Trophoblast cell (in vitro differentiated cells and primary cell): ENCODE data around the gene SART1.

Experiments
- DNase-seq, 2 donors: peaks; one replicate each; pipeline ENCODE4 v3.0.0-alpha.2; 2016
- H2AFZ ChIP-seq: 2 replicates; pipeline ENCODE4 v1.6.1; 2013; ENCODE audit warnings: low read length, moderate library complexity, mild to moderate bottlenecking; ENCODE audit not compliant: insufficient read depth, poor library complexity
- H2AK5ac ChIP-seq: 2 replicates; pipeline ENCODE4 v1.6.1; 2013; ENCODE audit warnings: mild to moderate bottlenecking, low read length
- H2BK120ac ChIP-seq: 2 replicates; pipeline ENCODE4 v1.6.1; 2013; ENCODE audit warnings: low read length, mild to moderate bottlenecking, moderate library complexity; ENCODE audit not compliant: insufficient read depth, poor library complexity
- H2BK12ac ChIP-seq: 2 replicates; pipeline ENCODE4 v1.6.1; 2013; ENCODE audit warnings: mild to moderate bottlenecking, low read length, moderate library complexity
- H2BK5ac ChIP-seq: 2 replicates; pipeline ENCODE4 v1.6.1; 2013; ENCODE audit warnings: low read length, low read depth, moderate library complexity, mild to moderate bottlenecking; ENCODE audit not compliant: poor library complexity
- H3K14ac ChIP-seq: 2 replicates; pipeline ENCODE4 v1.6.1; 2013; ENCODE audit warnings: mild to moderate bottlenecking, low read length
- H3K18ac ChIP-seq: 2 replicates; pipeline ENCODE4 v1.6.1; 2013; ENCODE audit warnings: mild to moderate bottlenecking, low read length
- H3K23ac ChIP-seq: 2 replicates; pipeline ENCODE4 v1.6.1; 2013; ENCODE audit warnings: low read length
- H3K27ac ChIP-seq: 2 replicates; pipeline ENCODE4 v1.5.1; 2013; ENCODE audit warnings: low read depth, mild to moderate bottlenecking, inconsistent platforms, low read length, moderate library complexity
- H3K27me3 ChIP-seq: 2 replicates; pipeline ENCODE4 v1.6.1; 2013; ENCODE audit warnings: inconsistent platforms, mild to moderate bottlenecking, low read length, moderate library complexity; ENCODE audit not compliant: insufficient read depth
- H3K36me3 ChIP-seq, 2 experiments: 1 replicate in 1 of 2; 2 replicates in 1 of 2; pipeline ENCODE4 v1.6.1; 2013; ENCODE audit warnings: low read length in 2 of 2, mild to moderate bottlenecking in 2 of 2, moderate library complexity in 1 of 2; ENCODE audit not compliant: insufficient read depth in 2 of 2, control insufficient read depth in 1 of 2
- H3K4ac ChIP-seq: 2 replicates; pipeline ENCODE4 v1.6.1; 2013; ENCODE audit warnings: low read depth, mild to moderate bottlenecking, low read length, moderate library complexity
- H3K4me1 ChIP-seq, 2 experiments: 1 replicate in 1 of 2; 2 replicates in 1 of 2; pipeline ENCODE4 v1.6.1; 2013; ENCODE audit warnings: low read length in 2 of 2, mild to moderate bottlenecking in 2 of 2, moderate library complexity in 1 of 2; ENCODE audit not compliant: insufficient read depth in 2 of 2, control insufficient read depth in 1 of 2
- H3K4me2 ChIP-seq: 2 replicates; pipeline ENCODE4 v1.6.1; 2013; ENCODE audit warnings: inconsistent platforms, mild to moderate bottlenecking, low read length, moderate library complexity
- H3K4me3 ChIP-seq: 2 replicates; pipeline ENCODE4 v1.5.1; 2013; ENCODE audit warnings: mild to moderate bottlenecking, low read depth, low read length, inconsistent platforms
- H3K79me1 ChIP-seq: one replicate; pipeline ENCODE4 v1.6.1; 2013; ENCODE audit warnings: low read length
- H3K79me2 ChIP-seq: 2 replicates; pipeline ENCODE4 v1.6.1; 2013; ENCODE audit warnings: low read length, mild to moderate bottlenecking; ENCODE audit not compliant: control insufficient read depth, insufficient read depth, poor library complexity
- H3K9ac ChIP-seq: 2 replicates; pipeline ENCODE4 v1.6.1; 2013; ENCODE audit warnings: mild to moderate bottlenecking, low read length
- H3K9me3 ChIP-seq: 2 replicates; pipeline ENCODE4 v1.6.1; 2013; ENCODE audit warnings: low read depth, mild to moderate bottlenecking, control low read depth, inconsistent platforms, low read length; ENCODE audit not compliant: insufficient read depth
- H4K12ac ChIP-seq: 2 replicates; pipeline ENCODE4 v1.6.1; 2013; ENCODE audit warnings: low read depth, mild to moderate bottlenecking, low read length, moderate library complexity
- H4K8ac ChIP-seq: 2 replicates; pipeline ENCODE4 v1.6.1; 2013; ENCODE audit warnings: low read depth, mild to moderate bottlenecking, low read length, moderate library complexity
- H4K91ac ChIP-seq: one replicate; pipeline ENCODE4 v1.6.1; 2013; ENCODE audit warnings: low read depth, mild to moderate bottlenecking, low read length, moderate library complexity
- WGBS: extraction: QIAGEN DNeasy Blood & Tissue Kit; methylation state at CpG from one replicate; pipeline ENCODE4 v1.1.7; 2013; ENCODE audit warnings: missing lambda C conversion rate; ENCODE audit not compliant: insufficient read length, insufficient coverage; ENCODE audit errors: extremely low coverage; 5-methylcytosine and 5-hydroxymethylcytosine counted together

Gene SART1

DNA sequence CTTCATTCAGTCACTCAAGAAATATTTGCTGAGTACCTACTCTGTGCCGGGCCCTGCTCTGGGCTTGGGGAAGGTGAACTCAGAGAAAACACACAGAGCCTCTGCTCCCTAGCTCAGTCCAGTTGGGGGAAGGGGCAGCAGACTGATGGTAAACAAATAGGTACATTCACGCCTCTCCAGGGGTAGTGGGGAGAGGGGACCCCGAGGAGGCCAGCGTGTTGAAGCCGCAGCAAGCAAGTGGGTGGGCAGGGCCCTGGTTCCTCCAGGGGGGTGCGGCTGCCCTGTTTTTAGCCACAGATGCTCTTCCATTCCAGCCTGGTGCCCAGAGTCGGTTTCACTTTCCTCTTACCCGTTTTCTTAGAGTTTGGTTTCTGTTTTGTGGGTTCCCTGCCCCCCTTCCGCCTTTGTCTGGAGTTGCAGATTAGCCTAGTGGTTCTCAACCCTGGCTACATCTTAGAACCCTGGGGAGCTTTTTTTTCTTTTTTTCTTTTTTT lies 33.6 kb upstream of the SART1 start:
- H2BK5ac ChIP-seq, result no peak overlapping the region
- no peaks in the 10 kb centered on the region for H3K79me2 ChIP-seq
- no peaks in the 10 kb centered on the region for H3K27me3 ChIP-seq
- no peak overlapping the region for H3K4ac ChIP-seq
- DNase-seq, result no peak
- H3K18ac ChIP-seq, result no peak overlapping the region
- H3K4me1 ChIP-seq, result no peaks in the 10 kb centered on the region
- H3K9ac ChIP-seq, result no peak overlapping the region
- H3K79me1 ChIP-seq, result no peaks in the 10 kb centered on the region
- H3K4me3 ChIP-seq, result no peak overlapping the region
- no peak overlapping the region for H3K4me2 ChIP-seq
- H2AFZ ChIP-seq, result no peak overlapping the region
- no peak overlapping the region for H3K14ac ChIP-seq
- H4K12ac ChIP-seq, result no peak overlapping the region
- H2BK12ac ChIP-seq, result no peak overlapping the region
- peaks cover 2% of the 10 kb centered on the region for H3K9me3 ChIP-seq
- no CpG with 5 or more reads among the region's 9 CpGs for WGBS
- H4K91ac ChIP-seq, result no peak overlapping the region
- H2AK5ac ChIP-seq, result no peak overlapping the region
- H3K27ac ChIP-seq, result no peak overlapping the region
- no peak overlapping the region for H2BK120ac ChIP-seq
- no peak overlapping the region for H3K23ac ChIP-seq
- no peak overlapping the region for H4K8ac ChIP-seq
- peaks cover 0 to 1% of the 10 kb centered on the region in 2 experiments for H3K36me3 ChIP-seq

DNA sequence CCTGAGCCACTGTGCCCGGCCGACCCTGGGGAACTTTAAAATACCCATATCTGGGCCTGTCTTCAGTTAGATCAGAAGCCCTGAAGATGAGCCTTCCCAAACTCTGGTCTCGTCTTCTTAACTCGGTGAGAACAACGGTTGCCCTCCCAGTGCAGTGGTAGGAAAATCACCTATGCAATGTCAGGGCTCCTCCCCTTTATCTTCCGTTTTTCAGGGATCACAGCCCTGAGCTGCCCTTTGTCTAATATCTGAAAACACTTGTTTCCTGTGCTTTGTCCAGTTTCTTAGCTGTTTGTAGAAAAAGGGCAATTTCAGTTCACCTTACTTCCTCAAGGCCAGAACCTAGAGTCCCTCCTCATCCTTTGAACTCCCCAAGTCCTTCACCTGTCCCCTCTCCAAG lies 32.9 kb upstream of the SART1 start:
- no peaks in the 10 kb centered on the region for H3K36me3 ChIP-seq
- H4K8ac ChIP-seq, result no peak overlapping the region
- H3K4me3 ChIP-seq, result no peak overlapping the region
- no CpG with 5 or more reads among the region's 6 CpGs for WGBS
- H2BK12ac ChIP-seq, result no peak overlapping the region
- no peak for DNase-seq
- no peak overlapping the region for H3K9ac ChIP-seq
- H3K79me2 ChIP-seq, result no peaks in the 10 kb centered on the region
- no peak overlapping the region for H2BK5ac ChIP-seq
- H3K18ac ChIP-seq, result no peak overlapping the region
- no peak overlapping the region for H3K14ac ChIP-seq
- no peak overlapping the region for H3K23ac ChIP-seq
- H4K91ac ChIP-seq, result no peak overlapping the region
- H3K4me1 ChIP-seq, result no peaks in the 10 kb centered on the region
- peaks cover 2% of the 10 kb centered on the region for H3K9me3 ChIP-seq
- no peaks in the 10 kb centered on the region for H3K27me3 ChIP-seq
- H2AK5ac ChIP-seq, result no peak overlapping the region
- no peak overlapping the region for H3K27ac ChIP-seq
- H3K79me1 ChIP-seq, result no peaks in the 10 kb centered on the region
- no peak overlapping the region for H4K12ac ChIP-seq
- no peak overlapping the region for H3K4me2 ChIP-seq
- no peak overlapping the region for H2BK120ac ChIP-seq
- no peak overlapping the region for H3K4ac ChIP-seq
- H2AFZ ChIP-seq, result no peak overlapping the region

DNA sequence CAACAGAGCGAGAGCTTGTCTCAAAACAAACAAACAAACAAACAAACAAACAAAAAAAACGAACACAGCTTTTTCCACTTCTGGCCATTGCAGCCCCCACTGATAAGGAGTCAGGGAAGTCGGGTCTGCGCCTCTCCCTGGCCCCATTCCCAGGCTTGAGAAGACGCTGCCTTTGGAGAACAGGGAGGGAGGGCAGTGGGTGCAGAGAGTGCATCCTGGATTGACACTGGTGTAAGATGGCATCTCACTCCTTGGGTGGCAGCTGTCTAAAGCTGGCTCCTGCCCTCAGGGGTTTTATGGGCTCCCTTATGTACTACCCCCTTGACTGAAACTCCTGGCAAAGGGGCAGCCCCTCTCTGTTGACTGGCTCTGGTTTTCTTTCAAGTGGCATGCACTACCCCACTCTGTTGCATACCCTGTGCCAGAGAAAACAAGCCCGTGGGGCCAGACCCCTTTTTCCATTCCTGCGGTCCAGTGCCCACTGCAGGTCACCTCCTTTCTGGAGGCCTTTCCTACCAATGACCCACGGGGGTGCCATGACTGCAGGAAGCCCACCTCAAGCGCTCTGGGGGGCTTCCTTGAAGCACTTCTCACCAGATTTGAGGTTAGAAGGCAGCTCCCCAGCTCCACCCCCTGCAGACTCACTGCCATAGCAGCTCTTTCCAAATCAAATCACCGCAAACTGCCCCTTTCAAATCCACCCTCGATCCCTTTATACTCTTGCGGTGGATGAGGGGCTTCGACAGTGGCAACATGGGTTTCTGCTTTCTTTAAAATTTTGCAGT lies 29.6 kb upstream of the SART1 start:
- Histone ChIP-seq H3K27ac (no peak overlapping the region), H3K23ac (no peak overlapping the region), H3K79me2 (no peaks in the 10 kb centered on the region), H3K4me1 (no peaks in the 10 kb centered on the region), H3K9me3 (peaks cover 2% of the 10 kb centered on the region), H3K9ac (no peak overlapping the region), H3K79me1 (no peaks in the 10 kb centered on the region), H4K12ac (no peak overlapping the region), H2AFZ (no peak overlapping the region), H3K14ac (no peak overlapping the region), H2BK120ac (no peak overlapping the region), H2BK5ac (no peak overlapping the region), H3K36me3 (no peaks in the 10 kb centered on the region), H3K4ac (no peak overlapping the region), H4K91ac (no peak overlapping the region), H2BK12ac (no peak overlapping the region), H2AK5ac (no peak overlapping the region), H3K4me3 (no peak overlapping the region), H3K27me3 (no peaks in the 10 kb centered on the region), H4K8ac (no peak overlapping the region), H3K18ac (no peak overlapping the region), H3K4me2 (no peak overlapping the region)
- WGBS, result no CpG with 5 or more reads among the region's 13 CpGs
- DNase-seq, result no peak

DNA sequence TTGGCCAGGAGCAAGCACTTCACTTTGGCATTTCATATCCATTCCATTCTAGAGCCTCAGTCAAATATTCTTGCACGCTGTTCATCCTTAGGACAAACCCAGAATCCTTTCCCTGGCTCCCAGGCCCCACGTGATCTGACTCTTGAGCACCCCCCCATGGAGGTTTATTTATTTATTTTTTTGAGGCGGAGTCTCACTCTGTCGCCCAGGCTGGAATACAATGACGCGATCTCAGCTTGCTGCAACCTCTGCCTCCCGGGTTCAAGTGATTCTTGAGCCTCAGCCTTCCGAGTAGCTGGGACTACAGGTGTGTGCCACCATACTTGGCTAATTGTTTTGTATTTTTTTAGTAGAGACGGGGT lies 29.0 kb upstream of the SART1 start:
- no CpG with 5 or more reads among the region's 9 CpGs for WGBS
- H3K79me2 ChIP-seq, result no peaks in the 10 kb centered on the region
- no peak overlapping the region for H3K23ac ChIP-seq

More for the DNA sequence above, 29.0 kb upstream of the SART1 start:
- H3K18ac ChIP-seq, result no peak overlapping the region
- H2AFZ ChIP-seq, result no peak overlapping the region
- no peak overlapping the region for H4K8ac ChIP-seq
- no peak overlapping the region for H2AK5ac ChIP-seq
- no peak overlapping the region for H3K4ac ChIP-seq
- no peaks in the 10 kb centered on the region for H3K27me3 ChIP-seq
- H4K91ac ChIP-seq, result no peak overlapping the region
- H2BK12ac ChIP-seq, result no peak overlapping the region
- no peak overlapping the region for H2BK120ac ChIP-seq
- no peak overlapping the region for H3K9ac ChIP-seq
- no peak overlapping the region for H3K27ac ChIP-seq
- no peaks in the 10 kb centered on the region for H3K79me1 ChIP-seq
- H3K14ac ChIP-seq, result no peak overlapping the region
- no peak overlapping the region for H3K4me2 ChIP-seq
- no peaks in the 10 kb centered on the region for H3K36me3 ChIP-seq
- H3K9me3 ChIP-seq, result peaks cover 2% of the 10 kb centered on the region
- H3K4me3 ChIP-seq, result no peak overlapping the region
- peak in 1 of 2 donors; percentile 41 for DNase-seq
- no peak overlapping the region for H4K12ac ChIP-seq
- no peaks in the 10 kb centered on the region for H3K4me1 ChIP-seq
- no peak overlapping the region for H2BK5ac ChIP-seq
